DND-41 (cell line): ENCODE data around the gene TALDO1.

Experiments
- CTCF ChIP-seq: IDR thresholded peaks from 2 replicates; pipeline ENCODE4 v1.5.1; 2012; ENCODE audit warnings: borderline replicate concordance, low read length, moderate library complexity, mild to moderate bottlenecking; ENCODE audit not compliant: poor library complexity, severe bottlenecking; ENCODE audit errors: extremely low read depth
- EZH2 ChIP-seq: IDR thresholded peaks from 3 replicates; pipeline ENCODE4 v1.6.1; 2012; ENCODE audit warnings: borderline replicate concordance, low read depth, mild to moderate bottlenecking, moderate library complexity, low read length, inconsistent platforms; ENCODE audit not compliant: severe bottlenecking

GRCh38 chr11:812390-812789 lies 65.1 kb downstream of the TALDO1 start:
- TF ChIP-seq CTCF (no peak), EZH2 (no peak)
